PFSK-1 (cell line): ENCODE results near the gene SALL1.

Experiments used
- POLR2AphosphoS5 ChIP-seq: IDR thresholded peaks from 2 replicates; pipeline ENCODE4 v1.6.1; 2012; ENCODE audit warnings: low read depth, mild to moderate bottlenecking, control low read depth, low read length, moderate library complexity
- SIN3A ChIP-seq: IDR thresholded peaks from 2 replicates; pipeline ENCODE4 v1.6.1; 2012; ENCODE audit warnings: mild to moderate bottlenecking, low read length, moderate library complexity, borderline replicate concordance; ENCODE audit not compliant: insufficient read depth
- TAF1 ChIP-seq: IDR thresholded peaks from 2 replicates; pipeline ENCODE4 v1.6.1; 2012; ENCODE audit warnings: low read length, control low read depth, borderline replicate concordance; ENCODE audit not compliant: insufficient read depth
- TF ChIP-seq, protein P1 (sequence below), 2 experiments: IDR thresholded peaks; 2 replicates each; pipeline versions ENCODE4 v1.6.1 to v1.8.0; 2011 to 2012; ENCODE audit warnings: low read depth in 2 of 2, low read length in 2 of 2, control low read depth in 1 of 2, inconsistent platforms in 1 of 2, mild to moderate bottlenecking in 1 of 2, moderate library complexity in 1 of 2; ENCODE audit not compliant: insufficient read depth in 1 of 2

GRCh38 chr16:51131619-51132018, 19.5 kb downstream of the SALL1 start:
- TF ChIP-seq SIN3A (no peak), TAF1 (no peak), POLR2AphosphoS5 (no peak)
- TF ChIP-seq, protein P1, sequence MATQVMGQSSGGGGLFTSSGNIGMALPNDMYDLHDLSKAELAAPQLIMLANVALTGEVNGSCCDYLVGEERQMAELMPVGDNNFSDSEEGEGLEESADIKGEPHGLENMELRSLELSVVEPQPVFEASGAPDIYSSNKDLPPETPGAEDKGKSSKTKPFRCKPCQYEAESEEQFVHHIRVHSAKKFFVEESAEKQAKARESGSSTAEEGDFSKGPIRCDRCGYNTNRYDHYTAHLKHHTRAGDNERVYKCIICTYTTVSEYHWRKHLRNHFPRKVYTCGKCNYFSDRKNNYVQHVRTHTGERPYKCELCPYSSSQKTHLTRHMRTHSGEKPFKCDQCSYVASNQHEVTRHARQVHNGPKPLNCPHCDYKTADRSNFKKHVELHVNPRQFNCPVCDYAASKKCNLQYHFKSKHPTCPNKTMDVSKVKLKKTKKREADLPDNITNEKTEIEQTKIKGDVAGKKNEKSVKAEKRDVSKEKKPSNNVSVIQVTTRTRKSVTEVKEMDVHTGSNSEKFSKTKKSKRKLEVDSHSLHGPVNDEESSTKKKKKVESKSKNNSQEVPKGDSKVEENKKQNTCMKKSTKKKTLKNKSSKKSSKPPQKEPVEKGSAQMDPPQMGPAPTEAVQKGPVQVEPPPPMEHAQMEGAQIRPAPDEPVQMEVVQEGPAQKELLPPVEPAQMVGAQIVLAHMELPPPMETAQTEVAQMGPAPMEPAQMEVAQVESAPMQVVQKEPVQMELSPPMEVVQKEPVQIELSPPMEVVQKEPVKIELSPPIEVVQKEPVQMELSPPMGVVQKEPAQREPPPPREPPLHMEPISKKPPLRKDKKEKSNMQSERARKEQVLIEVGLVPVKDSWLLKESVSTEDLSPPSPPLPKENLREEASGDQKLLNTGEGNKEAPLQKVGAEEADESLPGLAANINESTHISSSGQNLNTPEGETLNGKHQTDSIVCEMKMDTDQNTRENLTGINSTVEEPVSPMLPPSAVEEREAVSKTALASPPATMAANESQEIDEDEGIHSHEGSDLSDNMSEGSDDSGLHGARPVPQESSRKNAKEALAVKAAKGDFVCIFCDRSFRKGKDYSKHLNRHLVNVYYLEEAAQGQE (IDR thresholded peaks at IDR 0.05; ENCODE audit: insufficient read depth in 1 of 2, low read depth in 2 of 2, low read length in 2 of 2) = no peak
